A673 (cell line): ENCODE measurements around the gene AKAP17A. TPM values are rescaled to one million over a fixed set of nuclear protein-coding genes. Genes with fewer than 3 reads are reported as not detected.

Experiments
- BruUV-seq: library from RNA; stranded (reverse); fragments of 400-500 nt; replicated peaks from 2 replicates; lab custom pipeline; 2021; lab: Mats Ljungman, UMichigan
- CTCF ChIA-PET: fragments of 300-600 bp; sonication (Branson Sonifier 250); formaldehyde crosslinking; loops from one replicate; lab custom pipeline; 2022; ENCODE audit warnings: antibody characterized with exemption; lab: Charles Lee
- POLR2A ChIA-PET: fragments of 300-600 bp; sonication (Branson Sonifier 250); formaldehyde crosslinking; loops from one replicate; lab custom pipeline; 2022; ENCODE audit warnings: antibody characterized with exemption; ENCODE audit not compliant: low non-redundant PET; lab: Charles Lee
- DNase-seq: peaks from one replicate; pipeline ENCODE4 v3.0.0-alpha.2; 2015; ENCODE audit warnings: low spot score
- H3K27ac ChIP-seq: fragments of 200-600 bp; sonication (generic); 2 replicates; pipeline ENCODE4 v1.5.1; 2016; ENCODE audit warnings: mixed run types, low read depth, mild to moderate bottlenecking, mixed read lengths, antibody characterized with exemption, low read length; ENCODE audit not compliant: poor library complexity, severe bottlenecking
- H3K27me3 ChIP-seq: fragments of 200-600 bp; sonication (generic); replicated peaks from 2 replicates; pipeline ENCODE4 v1.6.1; 2017; ENCODE audit warnings: mixed run types, low read depth, mild to moderate bottlenecking, mixed read lengths, antibody characterized with exemption, low read length; ENCODE audit not compliant: insufficient read depth, poor library complexity
- H3K36me3 ChIP-seq: fragments of 200-600 bp; sonication (generic); 2 replicates; pipeline ENCODE4 v1.6.1; 2016; ENCODE audit warnings: mixed run types, mild to moderate bottlenecking, mixed read lengths, antibody characterized with exemption, low read length; ENCODE audit not compliant: insufficient read depth, poor library complexity, severe bottlenecking
- H3K4me1 ChIP-seq: fragments of 200-600 bp; sonication (generic); 2 replicates; pipeline ENCODE4 v1.6.1; 2017; ENCODE audit warnings: mixed run types, mild to moderate bottlenecking, mixed read lengths, antibody characterized with exemption, low read length; ENCODE audit not compliant: insufficient read depth, poor library complexity, severe bottlenecking
- H3K4me3 ChIP-seq: fragments of 200-600 bp; sonication (generic); 2 replicates; pipeline ENCODE4 v1.5.1; 2016; ENCODE audit warnings: low read depth, mixed run types, mild to moderate bottlenecking, mixed read lengths, low read length; ENCODE audit not compliant: poor library complexity, severe bottlenecking
- H3K9me3 ChIP-seq: fragments of 200-600 bp; sonication (generic); 2 replicates; pipeline ENCODE4 v1.6.1; 2016; ENCODE audit warnings: mixed run types, low read depth, mild to moderate bottlenecking, mixed read lengths, antibody characterized with exemption, low read length; ENCODE audit not compliant: poor library complexity, severe bottlenecking
- EZH2 ChIP-seq: fragments of 200-600 bp; sonication (generic); IDR thresholded peaks from 2 replicates; pipeline ENCODE4 v1.6.1; 2017; ENCODE audit warnings: borderline replicate concordance, low read depth, mild to moderate bottlenecking, mixed read lengths, antibody characterized with exemption, low read length; ENCODE audit not compliant: poor library complexity, severe bottlenecking
- intact Hi-C: fragments of 100-400 bp; cut with micrococcal nuclease; formaldehyde crosslinking; loops from one replicate; pipeline ENCODE4 v1.10.0; 2022; ENCODE audit not compliant: unreplicated experiment
- total RNA-seq: library from RNA; stranded (reverse); gene quantifications from 2 replicates; pipeline ENCODE4 v1.2.3, GENCODE V29; 2021
- TF ChIP-seq, protein P1 (sequence below): fragments of 300-800, 200-600 bp; sonication (generic); conservative IDR thresholded peaks from 2 replicates; pipeline ENCODE4 v1.5.1; 2017; ENCODE audit warnings: low read depth, mild to moderate bottlenecking, antibody characterized with exemption, low read length, moderate library complexity, mixed read lengths

Gene AKAP17A
- total RNA-seq, 1 experiment from 2014 or later = 39.7 TPM

DNA sequence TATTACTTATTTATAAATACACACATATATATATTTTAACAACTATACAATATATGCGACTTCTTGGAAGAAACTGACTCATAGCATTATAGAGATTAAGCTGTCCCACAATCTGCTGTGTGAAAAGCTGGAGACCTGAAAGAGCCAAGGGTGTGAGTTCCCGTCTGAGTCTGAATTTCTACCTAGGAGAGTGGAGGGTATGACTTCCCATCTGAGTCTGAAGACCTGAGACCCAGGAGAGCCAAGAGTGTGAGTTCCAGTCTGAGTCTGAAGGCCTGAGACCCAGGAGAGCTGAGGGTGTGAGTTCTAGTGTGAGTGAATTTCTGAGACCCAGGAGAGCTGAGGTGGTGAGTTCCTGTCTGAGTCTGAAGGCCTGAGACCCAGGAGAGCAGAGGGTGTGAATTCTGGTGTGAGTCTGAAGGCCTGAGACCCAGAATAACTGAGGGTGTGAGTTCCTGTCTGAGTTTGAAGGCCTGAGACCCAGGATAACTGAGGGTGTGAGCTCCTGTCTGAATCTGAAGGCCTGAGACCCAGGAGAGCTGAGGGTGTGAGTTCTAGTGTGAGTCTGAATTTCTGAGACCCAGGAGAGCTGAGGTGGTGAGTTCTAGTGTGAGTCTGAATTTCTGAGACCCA lies 45.5 kb upstream of the AKAP17A start:
- H3K9me3 ChIP-seq = no peaks in the 10 kb centered on the region
- H3K36me3 ChIP-seq = no peaks in the 10 kb centered on the region
- H3K4me3 ChIP-seq = no peak overlapping the region
- no peaks in the 10 kb centered on the region for H3K27me3 ChIP-seq
- TF ChIP-seq, protein P1, sequence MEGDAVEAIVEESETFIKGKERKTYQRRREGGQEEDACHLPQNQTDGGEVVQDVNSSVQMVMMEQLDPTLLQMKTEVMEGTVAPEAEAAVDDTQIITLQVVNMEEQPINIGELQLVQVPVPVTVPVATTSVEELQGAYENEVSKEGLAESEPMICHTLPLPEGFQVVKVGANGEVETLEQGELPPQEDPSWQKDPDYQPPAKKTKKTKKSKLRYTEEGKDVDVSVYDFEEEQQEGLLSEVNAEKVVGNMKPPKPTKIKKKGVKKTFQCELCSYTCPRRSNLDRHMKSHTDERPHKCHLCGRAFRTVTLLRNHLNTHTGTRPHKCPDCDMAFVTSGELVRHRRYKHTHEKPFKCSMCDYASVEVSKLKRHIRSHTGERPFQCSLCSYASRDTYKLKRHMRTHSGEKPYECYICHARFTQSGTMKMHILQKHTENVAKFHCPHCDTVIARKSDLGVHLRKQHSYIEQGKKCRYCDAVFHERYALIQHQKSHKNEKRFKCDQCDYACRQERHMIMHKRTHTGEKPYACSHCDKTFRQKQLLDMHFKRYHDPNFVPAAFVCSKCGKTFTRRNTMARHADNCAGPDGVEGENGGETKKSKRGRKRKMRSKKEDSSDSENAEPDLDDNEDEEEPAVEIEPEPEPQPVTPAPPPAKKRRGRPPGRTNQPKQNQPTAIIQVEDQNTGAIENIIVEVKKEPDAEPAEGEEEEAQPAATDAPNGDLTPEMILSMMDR = no peak
- no peak for TF ChIP-seq EZH2
- POLR2A ChIA-PET = no interaction called here
- no peak for DNase-seq
- H3K4me1 ChIP-seq = no peaks in the 10 kb centered on the region
- CTCF ChIA-PET = no interaction called here
- intact Hi-C loops = no loop called here
- H3K27ac ChIP-seq = no peak overlapping the region
- no TSS peak for BruUV-seq

DNA sequence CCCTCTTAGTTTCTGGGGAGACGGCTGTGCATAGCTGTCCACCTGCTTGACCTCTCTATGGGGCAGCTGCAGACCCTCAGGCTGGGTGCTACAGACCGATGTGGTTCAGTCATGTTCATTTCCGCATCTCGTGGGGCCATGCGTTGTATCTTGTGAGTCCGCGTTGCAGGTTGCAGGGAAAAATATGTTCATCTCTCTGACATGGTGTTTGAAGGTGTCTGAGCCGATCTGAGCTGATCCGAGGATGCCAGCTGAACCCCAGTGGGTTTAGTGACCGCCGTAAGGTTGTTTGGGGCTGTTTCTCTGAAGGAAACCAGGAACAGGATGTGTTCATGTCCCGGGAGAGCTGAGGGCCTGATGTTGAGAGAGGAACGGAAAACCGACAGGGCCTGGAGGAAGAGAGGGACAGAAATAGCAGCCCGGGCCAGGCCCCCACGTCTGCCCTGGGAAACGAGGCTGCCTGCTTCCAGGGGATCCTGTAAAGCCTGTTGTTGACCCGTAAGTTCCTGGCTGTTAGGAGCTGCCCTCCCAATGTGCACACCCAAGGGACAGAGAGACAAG lies 44.6 kb upstream of the AKAP17A start:
- Histone ChIP-seq H3K27ac (no peak overlapping the region), H3K27me3 (no peaks in the 10 kb centered on the region), H3K9me3 (no peaks in the 10 kb centered on the region), H3K36me3 (no peaks in the 10 kb centered on the region), H3K4me3 (no peak overlapping the region), H3K4me1 (no peaks in the 10 kb centered on the region)
- TF ChIP-seq, protein P1 = no peak
- no peak for TF ChIP-seq EZH2
- intact Hi-C loops = no loop called here
- no TSS peak for BruUV-seq
- no peak for DNase-seq
- ChIA-PET POLR2A (no interaction called here), CTCF (no interaction called here)

DNA sequence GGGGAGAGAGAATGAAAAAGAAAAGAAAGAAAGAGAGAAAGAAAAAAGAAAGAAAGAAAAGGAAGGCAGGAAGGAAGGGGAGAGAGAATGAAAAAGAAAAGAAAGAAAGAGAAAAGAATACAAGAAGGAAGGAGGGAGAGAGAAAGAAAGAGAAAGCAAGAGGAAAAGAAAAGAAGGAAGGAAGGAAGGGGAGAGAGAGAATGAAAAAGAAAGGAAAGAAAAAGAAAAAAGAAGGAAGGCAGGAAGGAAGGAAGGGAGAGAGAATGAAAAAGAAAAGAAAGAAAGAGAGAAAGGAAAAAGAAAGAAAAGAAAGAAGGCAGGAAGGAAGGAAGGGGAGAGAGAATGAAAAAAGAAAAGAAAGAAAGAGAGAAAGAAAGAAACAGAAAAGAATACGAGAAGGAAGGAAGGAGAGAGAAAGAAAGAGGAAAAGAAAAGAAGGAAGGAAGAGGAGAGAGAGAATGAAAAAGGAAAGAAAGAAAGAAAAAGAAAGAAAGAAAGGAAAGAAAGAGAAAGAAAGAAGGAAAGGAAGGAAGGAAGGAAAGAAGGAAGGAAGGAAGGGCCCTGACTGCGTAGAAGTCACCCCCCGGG lies 39.4 kb upstream of the AKAP17A start:
- Histone ChIP-seq H3K27ac (no peak overlapping the region), H3K36me3 (no peaks in the 10 kb centered on the region), H3K9me3 (no peaks in the 10 kb centered on the region), H3K4me3 (no peak overlapping the region), H3K4me1 (no peaks in the 10 kb centered on the region), H3K27me3 (no peaks in the 10 kb centered on the region)
- BruUV-seq = no TSS peak
- intact Hi-C loops = no loop called here
- ChIA-PET POLR2A (no interaction called here), CTCF (no interaction called here)
- TF ChIP-seq, protein P1 = no peak
- TF ChIP-seq EZH2 = no peak
- no peak for DNase-seq
